IPS DF 4.7 (cell line): ENCODE data around the gene ZMAT3.
"Not testable (repeated sequence)": the region's sequence is repeated elsewhere in the genome, so short reads cannot be mapped to it uniquely, and the experiment has no call there.

Experiments used
- DNase-seq: peaks from one replicate; pipeline ENCODE4 v3.0.0-alpha.2; 2013; ENCODE audit warnings: low spot score; ENCODE audit errors: extremely low read depth

ZMAT3 gene, protein sequence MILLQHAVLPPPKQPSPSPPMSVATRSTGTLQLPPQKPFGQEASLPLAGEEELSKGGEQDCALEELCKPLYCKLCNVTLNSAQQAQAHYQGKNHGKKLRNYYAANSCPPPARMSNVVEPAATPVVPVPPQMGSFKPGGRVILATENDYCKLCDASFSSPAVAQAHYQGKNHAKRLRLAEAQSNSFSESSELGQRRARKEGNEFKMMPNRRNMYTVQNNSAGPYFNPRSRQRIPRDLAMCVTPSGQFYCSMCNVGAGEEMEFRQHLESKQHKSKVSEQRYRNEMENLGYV

DNA sequence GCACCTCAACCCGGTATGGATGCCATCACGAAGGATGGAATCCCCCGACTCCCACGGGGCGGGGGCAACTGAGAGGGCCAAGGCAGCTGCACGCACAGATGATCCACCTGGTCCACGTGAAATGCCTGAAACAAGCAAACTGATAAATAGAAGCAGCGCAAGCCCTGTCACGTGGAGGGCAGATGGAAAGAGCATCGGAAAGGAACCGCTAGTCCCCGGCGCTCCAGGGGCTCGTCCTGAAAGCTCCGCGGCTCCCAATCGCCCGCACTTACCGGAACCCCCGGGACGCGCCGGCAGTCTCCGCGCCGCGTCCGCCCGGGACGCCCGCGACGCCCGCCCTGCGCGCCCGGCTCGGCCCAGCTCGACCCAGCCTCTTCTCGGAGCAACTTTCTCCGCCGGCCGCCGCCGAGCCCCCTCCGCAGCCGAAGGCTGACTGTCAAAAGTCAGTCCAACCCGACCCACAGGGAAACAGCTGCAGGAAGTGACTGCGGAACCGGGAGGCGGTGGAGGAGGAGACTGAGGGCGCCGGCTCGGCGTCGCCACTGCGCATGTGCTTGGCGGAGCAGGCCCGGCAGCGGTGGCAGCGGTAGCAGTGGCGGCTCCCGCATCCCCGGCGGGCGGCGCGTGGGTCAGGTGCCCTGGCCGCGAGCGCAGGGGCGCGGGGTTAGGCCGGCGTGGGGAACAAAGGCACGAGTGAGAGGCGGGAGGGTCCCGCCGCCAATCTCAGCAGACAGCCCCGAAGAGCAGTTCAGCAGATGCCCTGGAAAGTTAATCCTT, at the start of gene ZMAT3:
Gene ZMAT3 (minus strand): TSS at position 487 of the 777 bp plus-strand sequence. CDS start 4,057 bp downstream, outside the sequence.
- DNase-seq, result no peak

DNA sequence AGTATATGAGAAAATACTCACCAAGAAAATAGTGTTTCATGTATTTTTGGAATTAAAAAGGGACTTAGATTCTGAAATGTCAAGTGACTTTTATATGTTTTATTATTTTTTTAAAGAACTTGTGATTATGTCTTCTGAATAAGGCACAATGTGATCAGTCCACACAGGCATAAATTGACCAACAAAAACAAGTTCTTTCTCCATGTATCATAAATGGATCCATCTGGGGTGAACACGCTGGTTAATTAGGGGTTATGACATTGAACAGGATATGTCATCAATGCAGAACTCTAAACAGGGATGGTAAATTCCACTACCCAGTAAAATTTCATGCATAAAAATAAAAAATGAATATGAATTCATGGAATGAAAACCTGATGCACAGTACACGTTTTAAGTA, 45.2 kb upstream of the ZMAT3 start:
- no peak for DNase-seq

- not testable (repeated sequence) for DNase-seq
These were observed 43.8 kb upstream of the ZMAT3 start for GRCh38 chr3:179115444-179115843.

- no peak for DNase-seq
These were observed 42.3 kb upstream of the ZMAT3 start for GRCh38 chr3:179113903-179114302.

DNA sequence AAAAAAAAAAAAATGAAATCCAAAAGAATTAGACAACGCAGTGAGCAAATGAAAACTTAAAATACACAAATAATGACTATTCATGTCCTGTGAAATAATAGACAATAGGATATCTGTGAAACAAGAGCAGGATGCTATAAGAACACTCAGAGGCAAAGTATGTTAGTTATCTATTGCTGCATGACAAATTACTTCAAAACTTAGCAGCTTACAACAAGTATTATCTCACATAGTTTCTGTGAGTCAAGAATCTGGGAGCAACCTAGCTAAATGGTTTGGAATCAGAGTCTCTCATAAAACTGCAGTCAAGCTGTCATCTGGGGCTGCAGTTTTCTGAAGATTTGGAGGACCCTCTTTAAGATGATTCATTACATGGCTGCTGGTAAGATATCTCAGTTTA, 36.5 kb upstream of the ZMAT3 start:
- no peak for DNase-seq

DNA sequence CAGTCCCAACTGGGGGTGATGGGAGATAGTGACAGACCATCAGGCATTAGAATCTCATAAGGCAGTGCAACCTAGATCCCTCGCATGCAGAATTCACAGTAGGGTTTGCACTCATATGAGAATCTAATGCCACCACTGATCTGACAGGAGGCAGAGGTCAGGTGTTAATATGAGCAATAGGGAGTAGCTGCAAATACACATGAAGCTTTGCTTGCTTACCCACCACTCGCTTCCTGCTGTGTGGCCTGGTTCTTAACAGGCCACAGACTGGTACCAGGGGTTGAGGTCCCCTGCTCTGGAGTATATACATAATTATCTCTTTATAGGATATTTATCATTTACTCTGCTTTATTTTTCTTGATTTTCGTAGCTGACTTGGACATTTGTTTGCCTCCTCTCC, 36.0 kb upstream of the ZMAT3 start:
- no peak for DNase-seq

- DNase-seq, result no peak
These were observed 34.3 kb upstream of the ZMAT3 start for GRCh38 chr3:179105881-179106280.

DNA sequence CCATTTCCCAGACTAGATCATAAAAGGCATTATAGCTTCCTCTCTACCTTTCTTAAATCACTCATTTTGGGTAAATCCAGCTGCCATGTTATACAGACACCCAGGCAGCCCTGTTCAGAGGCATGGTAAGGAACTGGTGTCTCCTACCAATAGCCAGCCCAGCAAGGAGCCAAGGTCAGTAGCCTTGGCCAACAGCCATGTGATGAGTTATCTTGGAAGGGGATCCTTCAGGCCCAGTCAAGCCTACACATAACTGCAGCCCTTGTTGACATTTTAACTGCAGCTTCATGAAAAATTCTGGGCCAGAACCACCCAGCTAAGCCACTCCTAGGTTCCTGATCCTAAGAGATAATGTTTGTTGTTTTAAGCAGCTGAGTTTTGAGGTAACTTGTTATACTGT, 29.0 kb upstream of the ZMAT3 start:
- DNase-seq, result no peak

GRCh38 chr3:179098388-179099077, 26.9 kb upstream of the ZMAT3 start:
- DNase-seq, result no peak

- DNase-seq, result no peak
These were observed 22.2 kb upstream of the ZMAT3 start for GRCh38 chr3:179093807-179094206.

- no peak for DNase-seq
These were observed 19.5 kb upstream of the ZMAT3 start for GRCh38 chr3:179091113-179091512.

- DNase-seq, result no peak
These were observed 16.7 kb upstream of the ZMAT3 start for GRCh38 chr3:179088306-179088705.

DNA sequence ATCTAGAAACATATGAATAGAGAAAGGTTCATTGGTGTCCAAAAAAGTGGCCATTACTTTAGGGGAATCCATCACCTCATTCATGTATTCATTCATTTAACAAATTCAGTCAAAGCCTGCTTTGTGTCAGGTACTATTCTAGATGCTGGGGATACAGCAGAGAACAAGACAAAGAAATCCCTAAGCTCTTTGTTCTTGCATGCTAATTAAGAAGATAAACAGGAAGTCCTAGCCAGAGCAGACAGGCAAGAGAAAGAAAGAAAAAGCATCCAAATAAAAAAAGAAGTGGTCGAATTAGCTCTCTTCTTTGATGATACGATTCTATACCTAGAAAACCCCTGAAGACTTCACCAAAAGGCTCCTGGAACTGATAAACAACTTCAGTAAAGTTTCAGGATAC, 12.4 kb upstream of the ZMAT3 start:
- no peak for DNase-seq

DNA sequence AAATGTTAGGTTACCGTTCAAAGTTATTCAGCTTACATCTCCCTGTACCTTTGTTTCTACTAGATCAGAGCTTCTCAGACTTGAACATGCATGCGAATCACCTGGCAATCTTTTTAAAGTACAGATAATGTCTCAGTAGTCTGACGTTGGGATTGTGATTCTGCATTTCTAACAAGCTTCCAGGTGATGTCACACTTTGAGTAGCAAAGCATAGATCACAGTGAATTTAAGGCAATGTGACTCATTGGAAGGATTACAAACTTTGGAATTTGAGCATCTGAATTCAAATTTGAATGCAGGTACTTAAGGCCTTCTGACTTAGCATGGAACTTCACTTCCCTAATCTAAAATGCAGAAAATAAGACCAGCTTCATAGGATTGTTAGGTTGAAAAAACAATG, 10.8 kb upstream of the ZMAT3 start:
- no peak for DNase-seq

DNA sequence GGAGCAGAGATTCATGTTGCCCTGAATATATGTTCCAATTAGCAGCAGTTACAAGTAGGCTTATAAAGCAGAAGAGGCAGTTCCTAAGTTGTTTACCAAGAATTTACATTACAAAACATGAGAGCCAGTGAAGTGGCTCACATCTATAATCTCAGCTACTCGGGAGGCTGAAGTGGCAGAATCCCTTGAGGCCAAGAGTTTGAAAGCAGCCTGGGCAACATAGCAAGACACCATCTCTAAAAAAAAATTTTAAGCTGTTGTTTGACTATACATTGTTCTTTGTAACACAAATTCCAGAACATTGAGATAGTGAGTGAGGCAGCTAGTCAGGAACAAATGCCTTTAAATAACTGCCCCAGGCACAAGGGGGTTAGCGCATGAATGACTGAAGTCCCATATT, 10.3 kb upstream of the ZMAT3 start:
- no peak for DNase-seq

DNA sequence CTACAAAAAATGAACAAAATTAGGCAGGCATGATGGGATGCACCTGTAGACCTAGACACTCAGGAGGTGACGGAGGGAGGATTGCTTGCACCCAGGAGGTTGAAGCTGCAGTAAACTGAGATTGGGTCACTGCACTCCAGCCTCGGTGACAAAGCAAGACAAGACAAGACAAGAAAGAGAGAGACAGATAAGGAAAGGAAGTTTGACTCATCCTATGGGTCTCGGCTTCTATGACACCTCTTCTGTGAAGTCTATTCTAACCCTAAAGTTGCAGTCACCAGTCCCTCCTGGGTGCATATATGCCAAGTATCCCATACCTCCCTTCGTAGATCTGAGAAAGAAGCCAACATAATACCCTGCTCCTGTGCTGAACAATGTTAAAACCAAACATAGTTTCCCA, 7.9 kb upstream of the ZMAT3 start:
- DNase-seq, result no peak

DNA sequence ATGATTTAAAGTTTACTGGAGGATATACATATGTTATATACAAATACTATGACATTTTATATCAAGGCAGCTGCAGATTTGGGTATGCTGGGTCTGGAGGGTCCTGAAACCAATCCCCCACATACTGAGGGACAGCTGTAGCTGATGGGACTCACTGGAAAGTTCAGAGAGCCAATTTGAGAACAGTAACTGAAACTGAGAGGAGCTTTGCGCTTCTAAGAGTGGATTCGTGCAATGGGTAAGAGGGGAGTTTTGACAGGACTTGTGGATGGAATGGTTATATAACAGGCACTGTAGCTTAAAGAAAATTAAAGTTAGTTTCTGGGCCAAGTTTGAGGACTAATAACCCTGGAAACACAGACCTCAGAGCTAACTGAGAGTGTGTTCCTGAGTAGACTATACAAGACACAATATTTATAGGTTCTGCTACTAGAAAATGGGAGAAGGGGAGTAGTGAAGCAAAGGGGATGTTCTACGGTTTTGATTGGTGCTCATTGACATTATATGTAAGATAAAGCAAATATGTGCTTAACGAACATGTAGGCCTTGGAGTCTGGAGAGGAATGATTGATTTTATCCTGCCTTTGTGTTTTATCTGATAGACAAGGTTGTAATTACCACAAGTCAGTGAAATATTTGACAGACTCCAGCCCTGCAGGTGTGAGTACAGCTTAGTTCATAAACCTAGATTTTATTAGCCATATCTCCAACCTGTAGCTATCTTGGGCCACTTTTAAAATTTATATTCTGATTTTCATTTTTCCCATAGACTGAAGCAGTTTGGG, 4.8 kb upstream of the ZMAT3 start:
- no peak for DNase-seq

DNA sequence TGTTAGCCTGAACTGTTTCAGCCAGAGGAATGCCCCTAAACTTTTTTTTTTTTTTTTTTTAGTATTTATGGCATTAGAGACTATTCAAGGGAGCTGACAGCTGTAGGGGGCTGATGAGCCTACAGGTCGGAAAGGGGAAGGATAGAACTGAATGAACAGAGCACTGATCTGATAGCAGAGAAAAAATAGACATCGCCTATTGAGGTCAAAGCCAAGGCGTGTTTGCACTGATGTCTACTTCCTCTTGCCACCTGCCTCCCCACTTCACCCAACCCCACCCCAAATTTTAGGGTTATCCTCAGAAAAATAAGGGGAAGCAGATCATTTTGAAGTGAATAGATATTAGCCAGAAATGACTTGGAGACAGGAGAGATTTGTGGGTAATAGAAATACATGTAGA, 3.0 kb upstream of the ZMAT3 start:
- no peak for DNase-seq

- no peak for DNase-seq
These were observed 2.2 kb upstream of the ZMAT3 start for GRCh38 chr3:179073816-179074215.

DNA sequence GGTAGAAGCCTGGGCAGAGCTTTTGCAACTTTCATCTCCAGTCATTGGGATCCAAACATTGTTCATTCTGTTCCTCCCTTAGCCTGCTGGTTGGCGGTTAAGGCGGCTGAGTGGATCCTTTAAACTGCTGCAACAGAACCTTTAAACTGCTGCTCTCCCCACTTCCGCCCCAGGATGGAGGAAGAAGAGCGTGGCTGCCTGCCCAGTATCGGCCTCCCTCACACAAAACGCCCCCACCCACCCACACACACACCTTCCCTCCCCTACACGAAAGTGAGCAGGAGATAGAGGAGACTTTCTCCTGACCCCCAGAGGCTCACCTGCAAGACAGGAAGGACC, 460 bp upstream of the ZMAT3 start:
- no peak for DNase-seq

DNA sequence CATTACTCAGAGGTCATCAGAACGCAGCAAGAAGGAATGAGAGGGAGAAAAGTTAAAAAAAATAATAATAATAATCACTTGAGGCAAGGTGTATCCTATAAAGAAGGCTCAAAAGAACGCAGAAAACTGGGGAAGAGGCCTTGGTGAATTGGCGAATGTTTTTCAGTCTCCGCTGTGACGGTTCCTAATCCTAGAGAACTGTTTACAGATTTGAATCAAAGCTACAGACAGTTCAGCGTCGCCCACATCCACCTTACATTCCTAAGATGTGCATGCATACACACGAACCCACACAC, 634 bp downstream of the ZMAT3 start:
- DNase-seq, result no peak
